Activated CD4-positive, alpha-beta T cell treated with anti-CD3 and anti-CD28 coated beads for 36 hours (primary cell): ENCODE results near the gene DPY19L1. TPM values are rescaled to one million over a fixed set of nuclear protein-coding genes. Genes with fewer than 3 reads are reported as not detected.

Experiments
- ATAC-seq: fragments of 200-7000 bp; cut with Tn5 transposase; one replicate; pipeline ENCODE4 v1.10.0; 2021; ENCODE audit warnings: mild to moderate bottlenecking, moderate library complexity
- CTCF ChIA-PET: fragments of 350-600 bp; sonication (Branson Sonifier 250); formaldehyde crosslinking; loops from one replicate; lab custom pipeline; 2021; ENCODE audit warnings: antibody characterized with exemption; lab: Charles Lee
- POLR2A ChIA-PET: fragments of 350-600 bp; sonication (Branson Sonifier 250); formaldehyde crosslinking; loops from one replicate; lab custom pipeline; 2021; ENCODE audit warnings: antibody characterized with exemption, inconsistent platforms; lab: Charles Lee
- DNase-seq: peaks from one replicate; pipeline ENCODE4 v3.0.0-alpha.2; 2020
- H3K27ac Mint-ChIP-seq: one replicate; pipeline ENCODE4 v1.8.0; 2021; ENCODE audit warnings: mixed read lengths
- H3K27me3 Mint-ChIP-seq: one replicate; pipeline ENCODE4 v1.8.0; 2021; ENCODE audit warnings: mixed read lengths
- H3K36me3 Mint-ChIP-seq: one replicate; pipeline ENCODE4 v1.8.0; 2021; ENCODE audit warnings: low read depth, mixed read lengths
- H3K4me1 Mint-ChIP-seq: one replicate; pipeline ENCODE4 v1.8.0; 2021; ENCODE audit warnings: mixed read lengths
- H3K4me3 Mint-ChIP-seq: one replicate; pipeline ENCODE4 v1.8.0; 2021; ENCODE audit warnings: mild to moderate bottlenecking, moderate library complexity, mixed read lengths
- H3K9me3 Mint-ChIP-seq: one replicate; pipeline ENCODE4 v1.8.0; 2021; ENCODE audit warnings: low read depth, mixed read lengths
- intact Hi-C, 2 experiments: fragments of 100-400 bp; cut with DNase I in 1 of 2; cut with micrococcal nuclease in 1 of 2; formaldehyde crosslinking; loops; one replicate each; pipeline versions ENCODE4 v1.14.2 to v1.15.1; 2022 to 2024; cut with DNase I, micrococcal nuclease
- total RNA-seq, 2 experiments: library from RNA; stranded (reverse); gene quantifications; one replicate each; pipeline ENCODE4 v1.2.3, GENCODE V29; 2021

DPY19L1 gene
- total RNA-seq, 2 experiments from 2014 or later: 6.9 to 8.1 TPM

GRCh38 chr7:35032166-35032565, 5.1 kb downstream of the DPY19L1 start:
- ATAC-seq (no peak), DNase-seq (no peak)
- no peaks in the 10 kb centered on the region for H3K36me3 Mint-ChIP-seq
- no peaks in the 10 kb centered on the region for H3K27me3 Mint-ChIP-seq
- no peaks in the 10 kb centered on the region for H3K9me3 Mint-ChIP-seq
- CTCF ChIA-PET: no interaction called here
- peaks cover 25% of the 10 kb centered on the region for H3K4me1 Mint-ChIP-seq
- H3K27ac Mint-ChIP-seq: no peak overlapping the region
- intact Hi-C loops: loop anchor here in 1 of 2 experiments (10.0 kb wide), 1 partner anchor 873 kb away; no protein-coding TSS in a partner anchor
- no peak overlapping the region for H3K4me3 Mint-ChIP-seq
- POLR2A ChIA-PET: no interaction called here

- Mint-ChIP-seq H3K27me3 (no peaks in the 10 kb centered on the region), H3K4me3 (no peak overlapping the region), H3K27ac (no peak overlapping the region), H3K9me3 (no peaks in the 10 kb centered on the region), H3K4me1 (peaks cover 19% of the 10 kb centered on the region), H3K36me3 (no peaks in the 10 kb centered on the region)
- CTCF ChIA-PET: no interaction called here
- no peak for ATAC-seq
- no peak for DNase-seq
- POLR2A ChIA-PET: no interaction called here
- intact Hi-C loops: loop anchor here in 1 of 2 experiments (10.0 kb wide), 1 partner anchor 874 kb away; no protein-coding TSS in a partner anchor
These were observed 6.4 kb downstream of the DPY19L1 start for GRCh38 chr7:35030848-35031247.

- Mint-ChIP-seq H3K27ac (no peak overlapping the region), H3K27me3 (no peaks in the 10 kb centered on the region), H3K9me3 (no peaks in the 10 kb centered on the region), H3K4me1 (peaks cover 7% of the 10 kb centered on the region), H3K36me3 (no peaks in the 10 kb centered on the region), H3K4me3 (no peak overlapping the region)
- DNase-seq (no peak), ATAC-seq (no peak)
- intact Hi-C loops: no loop called here
- CTCF ChIA-PET: no interaction called here
- POLR2A ChIA-PET: no interaction called here
These were observed 8.0 kb downstream of the DPY19L1 start for GRCh38 chr7:35029311-35029710.

- no peaks in the 10 kb centered on the region for H3K36me3 Mint-ChIP-seq
- no peaks in the 10 kb centered on the region for H3K27me3 Mint-ChIP-seq
- intact Hi-C loops: no loop called here
- DNase-seq: no peak
- H3K4me1 Mint-ChIP-seq: peaks cover 2% of the 10 kb centered on the region
- ChIA-PET POLR2A (interaction anchor here (0.7 kb wide), 1 partner anchor 85 kb away, joined by 3 read pairs; no protein-coding TSS in a partner anchor), CTCF (interaction anchor here (0.6 to 1.2 kb wide), 2 partner anchors 12 to 1256 kb away, joined by 3 read pairs; no protein-coding TSS in a partner anchor)
- no peaks in the 10 kb centered on the region for H3K9me3 Mint-ChIP-seq
- no peak overlapping the region for H3K27ac Mint-ChIP-seq
- no peak for ATAC-seq
- H3K4me3 Mint-ChIP-seq: no peak overlapping the region
These were observed 11.1 kb downstream of the DPY19L1 start for GRCh38 chr7:35026150-35026549.

- H3K27me3 Mint-ChIP-seq: no peaks in the 10 kb centered on the region
- intact Hi-C loops: no loop called here
- ATAC-seq (no peak), DNase-seq (no peak)
- peaks cover 2% of the 10 kb centered on the region for H3K4me1 Mint-ChIP-seq
- no peaks in the 10 kb centered on the region for H3K9me3 Mint-ChIP-seq
- POLR2A ChIA-PET: interaction anchor here (0.7 kb wide), 1 partner anchor 84 kb away, joined by 3 read pairs; no protein-coding TSS in a partner anchor
- CTCF ChIA-PET: interaction anchor here (1.2 kb wide), 1 partner anchor 13 kb away, joined by 3 read pairs; no protein-coding TSS in a partner anchor
- H3K27ac Mint-ChIP-seq: no peak overlapping the region
- no peak overlapping the region for H3K4me3 Mint-ChIP-seq
- no peaks in the 10 kb centered on the region for H3K36me3 Mint-ChIP-seq
These were observed 11.9 kb downstream of the DPY19L1 start for GRCh38 chr7:35025369-35025870.

- ATAC-seq: no peak
- no peaks in the 10 kb centered on the region for H3K27me3 Mint-ChIP-seq
These were observed 13.0 kb downstream of the DPY19L1 start for GRCh38 chr7:35024298-35024697.

GRCh38 chr7:35022725-35023124, 14.6 kb downstream of the DPY19L1 start:
- POLR2A ChIA-PET: no interaction called here
- Mint-ChIP-seq H3K9me3 (no peaks in the 10 kb centered on the region), H3K27ac (no peak overlapping the region), H3K36me3 (no peaks in the 10 kb centered on the region), H3K27me3 (no peaks in the 10 kb centered on the region), H3K4me1 (no peaks in the 10 kb centered on the region), H3K4me3 (no peak overlapping the region)
- DNase-seq (no peak), ATAC-seq (no peak)
- CTCF ChIA-PET: no interaction called here
- intact Hi-C loops: no loop called here

More at GRCh38 chr7:35024298-35024697, 13.0 kb downstream of the DPY19L1 start:
- Mint-ChIP-seq H3K9me3 (no peaks in the 10 kb centered on the region), H3K27ac (no peak overlapping the region), H3K36me3 (no peaks in the 10 kb centered on the region), H3K4me1 (peaks cover 2% of the 10 kb centered on the region), H3K4me3 (no peak overlapping the region)
- CTCF ChIA-PET: no interaction called here
- POLR2A ChIA-PET: no interaction called here
- no peak for DNase-seq
- intact Hi-C loops: no loop called here

GRCh38 chr7:35021445-35021844, 15.8 kb downstream of the DPY19L1 start:
- H3K9me3 Mint-ChIP-seq: no peaks in the 10 kb centered on the region
- CTCF ChIA-PET: no interaction called here
- no peaks in the 10 kb centered on the region for H3K36me3 Mint-ChIP-seq
- DNase-seq (no peak), ATAC-seq (no peak)
- no peak overlapping the region for H3K4me3 Mint-ChIP-seq
- POLR2A ChIA-PET: no interaction called here
- intact Hi-C loops: no loop called here
- no peaks in the 10 kb centered on the region for H3K4me1 Mint-ChIP-seq
- H3K27ac Mint-ChIP-seq: no peak overlapping the region
- H3K27me3 Mint-ChIP-seq: no peaks in the 10 kb centered on the region

GRCh38 chr7:35019801-35020200, 17.5 kb downstream of the DPY19L1 start:
- no peaks in the 10 kb centered on the region for H3K9me3 Mint-ChIP-seq
- ATAC-seq: no peak
- ChIA-PET POLR2A (no interaction called here), CTCF (no interaction called here)
- no peak for DNase-seq
- no peak overlapping the region for H3K27ac Mint-ChIP-seq
- peaks cover 3% of the 10 kb centered on the region for H3K36me3 Mint-ChIP-seq
- no peaks in the 10 kb centered on the region for H3K27me3 Mint-ChIP-seq
- no peaks in the 10 kb centered on the region for H3K4me1 Mint-ChIP-seq
- intact Hi-C loops: no loop called here
- no peak overlapping the region for H3K4me3 Mint-ChIP-seq

- H3K4me3 Mint-ChIP-seq: no peak overlapping the region
- H3K4me1 Mint-ChIP-seq: no peaks in the 10 kb centered on the region
- H3K27me3 Mint-ChIP-seq: no peaks in the 10 kb centered on the region
- ChIA-PET POLR2A (no interaction called here), CTCF (no interaction called here)
- intact Hi-C loops: no loop called here
- no peak for ATAC-seq
- H3K9me3 Mint-ChIP-seq: no peaks in the 10 kb centered on the region
- no peak overlapping the region for H3K27ac Mint-ChIP-seq
- no peak for DNase-seq
- peaks cover 3% of the 10 kb centered on the region for H3K36me3 Mint-ChIP-seq
These were observed 18.0 kb downstream of the DPY19L1 start for GRCh38 chr7:35019179-35019729.

- no peak for ATAC-seq
- no peak overlapping the region for H3K4me3 Mint-ChIP-seq
These were observed 21.9 kb downstream of the DPY19L1 start for GRCh38 chr7:35015346-35015859.

GRCh38 chr7:35012160-35012559, 25.1 kb downstream of the DPY19L1 start:
- Mint-ChIP-seq H3K36me3 (peaks cover 14% of the 10 kb centered on the region), H3K4me3 (no peak overlapping the region), H3K27ac (no peak overlapping the region), H3K4me1 (no peaks in the 10 kb centered on the region), H3K9me3 (no peaks in the 10 kb centered on the region), H3K27me3 (no peaks in the 10 kb centered on the region)
- ATAC-seq (no peak), DNase-seq (no peak)
- intact Hi-C loops: no loop called here
- ChIA-PET CTCF (interaction anchor here (0.7 to 1.1 kb wide), 2 partner anchors 11 to 412 kb away, joined by 3 to 4 read pairs; no protein-coding TSS in a partner anchor), POLR2A (no interaction called here)

More at GRCh38 chr7:35015346-35015859, 21.9 kb downstream of the DPY19L1 start:
- no peaks in the 10 kb centered on the region for H3K27me3 Mint-ChIP-seq
- H3K4me1 Mint-ChIP-seq: no peaks in the 10 kb centered on the region
- ChIA-PET POLR2A (no interaction called here), CTCF (no interaction called here)
- no peaks in the 10 kb centered on the region for H3K9me3 Mint-ChIP-seq
- no peak overlapping the region for H3K27ac Mint-ChIP-seq
- intact Hi-C loops: no loop called here
- no peak for DNase-seq
- peaks cover 13% of the 10 kb centered on the region for H3K36me3 Mint-ChIP-seq
